ENCODE data around the gene FCN3. TPM values are rescaled to one million over a fixed set of nuclear protein-coding genes. Genes with fewer than 3 reads are reported as not detected.

FCN3 gene
- total RNA-seq (10 to 100 TPM in 1 of 4 donors, 1 to 10 TPM in 3; 3.4 to 12.9 (median 5.8) TPM), polyA plus RNA-seq (10 to 100 TPM; 18.6 to 34.6 (median 21.9) TPM)
- long read RNA-seq, donor 1, partial matches to known transcripts, result 0 of 3 reads
- long read RNA-seq, donor 1, other reads (novel, unspliced or antisense), result 1 of 3 reads
- long read RNA-seq, donor 2, transcript FCN3-201 (8 exons, 1,030 nt), result major isoform, 6 of 10 reads
- long read RNA-seq, donor 2, partial matches to known transcripts, result 2 of 10 reads
- long read RNA-seq, donor 2, other reads (novel, unspliced or antisense), result 2 of 10 reads

DNA sequence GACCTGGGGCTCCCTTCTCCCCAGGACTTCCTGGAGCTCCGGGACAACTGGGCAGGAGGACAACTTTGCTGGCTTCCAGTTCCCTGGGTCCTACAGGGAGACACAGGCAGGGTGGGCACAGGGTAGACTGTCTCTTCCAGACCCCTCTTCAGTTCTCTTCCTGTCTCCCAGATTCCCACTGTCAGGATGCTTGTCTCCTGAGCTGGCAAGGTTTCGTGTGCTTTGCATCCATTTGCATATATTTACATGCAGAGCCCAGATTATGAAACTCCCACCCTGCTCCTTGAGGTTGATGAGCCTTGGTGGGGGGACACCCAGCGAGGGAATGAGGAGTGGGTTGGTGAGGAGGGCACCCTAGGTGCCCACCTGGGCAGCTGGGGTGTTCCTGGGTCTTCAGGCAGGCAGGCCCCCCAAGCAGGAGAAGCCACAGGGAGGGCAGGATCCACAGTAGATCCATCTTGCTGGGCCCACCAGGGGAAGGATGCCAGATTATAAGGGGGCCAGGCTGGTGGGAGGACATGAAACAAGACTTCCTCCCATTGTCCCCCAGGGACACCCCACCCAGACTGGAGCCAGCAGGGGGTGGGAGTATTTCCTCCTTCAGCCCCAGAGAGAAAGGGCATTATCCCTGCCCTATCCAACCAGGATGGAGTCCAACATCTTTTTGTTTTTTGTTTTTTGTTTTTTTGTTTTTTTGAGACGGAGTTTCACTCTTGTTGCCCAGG is at the start of gene FCN3:
TSS of gene FCN3 (minus strand) at position 463 of the 725 bp plus-strand sequence. CDS start at position 457, 6 bp downstream.
- Histone ChIP-seq H3K4me1 (no peaks in the 10 kb centered on the region), H3K36me3 (ENCODE audit: insufficient read depth in 1 of 2, low read depth in 1 of 2) (no peaks in the 10 kb centered on the region), H3K27me3 (ENCODE audit: insufficient read depth in 3 of 3, low read length in 2 of 3) (no peaks in the 10 kb centered on the region), H3K27ac (no peak within 1 kb of the TSS), H3K4me3 (no peak within 1 kb of the TSS), H3K9me3 (no peaks in the 10 kb centered on the region)
- DNase-seq, result no peak
- WGBS, 3 donors, result 62 to 78% (median 75%) methylated on average over 4 of the region's 4 CpGs
- intact Hi-C loops (cut with DNase I), result no loop called here
- ATAC-seq, result no peak
- TF ChIP-seq, protein P1, sequence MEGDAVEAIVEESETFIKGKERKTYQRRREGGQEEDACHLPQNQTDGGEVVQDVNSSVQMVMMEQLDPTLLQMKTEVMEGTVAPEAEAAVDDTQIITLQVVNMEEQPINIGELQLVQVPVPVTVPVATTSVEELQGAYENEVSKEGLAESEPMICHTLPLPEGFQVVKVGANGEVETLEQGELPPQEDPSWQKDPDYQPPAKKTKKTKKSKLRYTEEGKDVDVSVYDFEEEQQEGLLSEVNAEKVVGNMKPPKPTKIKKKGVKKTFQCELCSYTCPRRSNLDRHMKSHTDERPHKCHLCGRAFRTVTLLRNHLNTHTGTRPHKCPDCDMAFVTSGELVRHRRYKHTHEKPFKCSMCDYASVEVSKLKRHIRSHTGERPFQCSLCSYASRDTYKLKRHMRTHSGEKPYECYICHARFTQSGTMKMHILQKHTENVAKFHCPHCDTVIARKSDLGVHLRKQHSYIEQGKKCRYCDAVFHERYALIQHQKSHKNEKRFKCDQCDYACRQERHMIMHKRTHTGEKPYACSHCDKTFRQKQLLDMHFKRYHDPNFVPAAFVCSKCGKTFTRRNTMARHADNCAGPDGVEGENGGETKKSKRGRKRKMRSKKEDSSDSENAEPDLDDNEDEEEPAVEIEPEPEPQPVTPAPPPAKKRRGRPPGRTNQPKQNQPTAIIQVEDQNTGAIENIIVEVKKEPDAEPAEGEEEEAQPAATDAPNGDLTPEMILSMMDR (IDR thresholded peaks at IDR 0.05), result no peak

DNA sequence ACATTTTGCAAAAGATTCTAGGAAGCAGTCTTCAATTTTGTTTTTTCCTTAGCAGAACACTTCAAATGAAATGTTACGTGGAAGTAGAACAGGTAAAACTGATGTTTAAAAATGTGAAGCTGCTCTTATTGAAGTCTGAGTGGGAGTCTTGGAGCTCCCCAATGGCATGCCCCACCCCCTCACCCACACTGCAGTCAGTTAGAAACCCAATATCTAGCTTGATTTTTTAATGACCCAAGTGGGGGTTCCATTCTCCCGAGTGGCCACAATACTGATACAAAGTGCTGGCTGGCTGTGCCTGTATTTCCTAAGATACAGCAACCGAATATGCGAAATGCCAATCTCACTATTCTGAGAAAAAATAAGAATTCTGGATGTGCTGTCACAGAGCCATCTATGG is 49.1 kb upstream of the FCN3 start:
- no peak overlapping the region for H3K4me3 ChIP-seq
- DNase-seq (no peak), ATAC-seq (no peak)
- H3K36me3 ChIP-seq (ENCODE audit: insufficient read depth in 1 of 2, low read depth in 1 of 2), result peaks cover 0 to 25% of the 10 kb centered on the region in 2 donors
- intact Hi-C loops (cut with DNase I), result no loop called here
- WGBS, 3 donors, result 68 to 83% (median 68%) methylated on average over 4 of the region's 4 CpGs
- no peaks in the 10 kb centered on the region for H3K9me3 ChIP-seq
- H3K27me3 ChIP-seq (ENCODE audit: insufficient read depth in 3 of 3, low read length in 2 of 3), result no peaks in the 10 kb centered on the region
- H3K4me1 ChIP-seq, result peaks cover 64% of the 10 kb centered on the region
- TF ChIP-seq, protein P1 (IDR thresholded peaks at IDR 0.05), result no peak
- peak overlapping the region; percentile 12 for H3K27ac ChIP-seq

DNA sequence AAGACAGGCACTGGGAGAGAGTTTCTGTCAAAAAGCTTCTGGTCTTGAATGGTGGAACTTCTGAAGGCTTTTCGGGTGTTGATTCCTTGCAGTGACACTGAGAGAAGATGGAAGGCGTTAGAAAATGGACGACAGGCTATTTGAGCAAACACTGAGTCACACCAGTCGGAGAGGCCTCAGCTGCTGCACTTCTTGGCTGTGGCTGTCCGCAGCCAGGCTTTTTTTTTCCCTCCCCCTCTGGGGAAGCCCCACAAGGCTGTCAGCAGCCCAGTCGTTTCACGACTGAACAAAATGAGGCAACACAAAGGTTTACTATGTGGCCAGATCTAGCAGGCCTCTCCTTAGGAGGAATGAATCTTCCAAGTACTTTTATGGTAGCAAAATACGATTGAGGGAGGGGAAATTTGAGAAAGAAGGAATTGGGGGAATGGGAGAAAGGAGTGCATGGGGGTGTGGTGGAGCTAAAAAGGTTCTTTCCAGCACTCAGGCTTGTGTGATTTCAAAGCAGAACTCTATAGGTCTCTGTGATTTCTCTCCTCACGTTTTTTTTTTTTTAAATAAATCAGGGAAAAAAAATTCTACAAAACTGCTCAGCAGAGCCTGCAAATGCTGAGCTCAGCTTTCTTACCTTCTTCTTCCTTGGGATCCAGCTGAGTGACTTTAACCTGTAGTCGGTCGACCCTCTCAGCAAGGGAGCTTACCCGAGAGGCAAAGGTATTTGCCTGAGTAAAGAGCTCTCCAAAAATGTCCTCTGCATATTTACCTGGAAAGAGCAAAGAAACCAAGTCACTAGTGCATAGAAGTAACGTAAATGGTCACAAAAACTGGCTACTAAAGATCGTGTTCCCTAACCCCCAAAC is 43.9 kb upstream of the FCN3 start:
- intact Hi-C loops (cut with DNase I), result loop anchor here (2.0 to 5.0 kb wide), 2 partner anchors 184 to 189 kb away; no protein-coding TSS in a partner anchor
- DNase-seq (peak; percentile 75 to 86), ATAC-seq (peak; percentile 95 to 97 (median 96))
- TF ChIP-seq, protein P1 (IDR thresholded peaks at IDR 0.05), result no peak
- peaks cover 22 to 55% of the 10 kb centered on the region in 2 donors for H3K36me3 ChIP-seq (ENCODE audit: insufficient read depth in 1 of 2, low read depth in 1 of 2)
- H3K4me1 ChIP-seq, result peaks cover 59% of the 10 kb centered on the region
- H3K4me3 ChIP-seq, result no peak overlapping the region
- no peaks in the 10 kb centered on the region for H3K9me3 ChIP-seq
- H3K27ac ChIP-seq, result peak overlapping the region; percentile 88
- 28 to 33% (median 28%) methylated on average over 14 of the region's 14 CpGs for WGBS, 3 donors
- H3K27me3 ChIP-seq (ENCODE audit: insufficient read depth in 3 of 3, low read length in 2 of 3), result no peaks in the 10 kb centered on the region

DNA sequence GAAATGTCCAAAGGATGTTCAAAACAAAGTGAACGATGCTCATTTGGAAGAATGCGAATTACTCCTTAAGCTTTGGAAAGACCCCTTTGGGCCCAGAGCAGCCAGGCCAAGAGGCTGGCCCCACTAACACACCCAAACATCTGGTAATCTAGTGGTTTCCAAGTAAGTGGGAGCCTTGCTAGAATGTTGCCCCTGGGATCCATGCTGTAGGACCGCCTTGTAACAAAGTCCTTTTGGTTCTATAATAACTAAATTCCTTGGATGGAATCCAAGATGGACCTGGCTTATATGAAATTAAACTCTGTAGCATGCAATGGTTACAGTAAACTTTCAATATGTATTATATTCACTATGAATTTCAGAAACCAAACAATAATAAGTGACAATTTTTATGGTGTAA is 43.1 kb upstream of the FCN3 start:
- TF ChIP-seq, protein P1 (IDR thresholded peaks at IDR 0.05), result no peak
- H3K4me3 ChIP-seq, result no peak overlapping the region
- DNase-seq, result no peak
- 53 to 73% (median 62%) methylated on average over 3 of the region's 3 CpGs for WGBS, 3 donors
- H3K27ac ChIP-seq, result peak overlapping the region; percentile 88
- no peaks in the 10 kb centered on the region for H3K27me3 ChIP-seq (ENCODE audit: insufficient read depth in 3 of 3, low read length in 2 of 3)
- H3K4me1 ChIP-seq, result peaks cover 58% of the 10 kb centered on the region
- intact Hi-C loops (cut with DNase I), result loop anchor here (1.0 to 5.0 kb wide), 3 partner anchors 71 to 190 kb away; no protein-coding TSS in a partner anchor
- peaks cover 27 to 63% of the 10 kb centered on the region in 2 donors for H3K36me3 ChIP-seq (ENCODE audit: insufficient read depth in 1 of 2, low read depth in 1 of 2)
- no peaks in the 10 kb centered on the region for H3K9me3 ChIP-seq
- no peak for ATAC-seq
